Right kidney (tissue), 1 donor: Measurements from ENCODE around the gene RASSF10.
"Not testable (repeated sequence)": the region's sequence is repeated elsewhere in the genome, so short reads cannot be mapped to it uniquely, and the experiment has no call there.

Experiments used
- DNase-seq: peaks from one replicate; pipeline ENCODE4 v3.0.0-alpha.2; 2016

Gene RASSF10

DNA sequence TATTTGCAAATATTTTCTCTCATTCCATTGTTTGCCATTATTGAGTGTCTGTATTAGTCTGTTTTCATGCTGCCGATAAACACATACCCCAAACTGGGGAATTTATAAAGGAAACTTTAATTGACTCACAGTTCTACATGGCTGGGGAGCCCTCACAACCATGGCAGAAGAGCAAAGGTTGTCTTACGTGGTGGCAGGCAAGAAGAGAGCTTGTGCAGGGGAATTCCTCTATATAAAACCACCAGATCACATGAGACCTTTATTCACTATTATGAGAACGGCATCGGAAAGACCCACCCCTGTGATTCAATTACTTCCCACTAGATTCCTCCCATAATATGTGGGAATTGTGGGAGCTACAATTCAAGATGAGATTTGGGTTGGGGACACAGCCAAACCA, 10.2 kb downstream of the RASSF10 start:
- DNase-seq, result no peak

DNA sequence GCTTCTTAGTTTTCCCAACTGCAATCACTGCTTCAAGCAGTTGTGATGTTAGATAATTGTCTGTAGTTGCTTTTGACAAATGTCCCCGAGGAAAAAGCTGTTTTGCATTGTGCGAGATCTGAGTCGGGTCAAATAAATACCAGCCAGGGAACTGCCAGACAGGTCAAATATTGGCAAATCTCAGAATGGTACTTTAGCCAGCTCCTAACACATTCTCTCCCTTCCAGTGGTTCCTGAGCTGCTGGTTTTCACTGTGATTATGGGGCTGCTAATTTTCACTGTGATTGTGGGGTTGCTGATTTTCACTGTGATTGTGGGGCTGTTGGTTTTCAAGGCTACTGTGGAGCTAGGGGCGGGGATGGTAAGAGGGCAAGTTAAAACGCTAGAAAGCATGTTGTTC, 14.3 kb downstream of the RASSF10 start:
- DNase-seq, result no peak

DNA sequence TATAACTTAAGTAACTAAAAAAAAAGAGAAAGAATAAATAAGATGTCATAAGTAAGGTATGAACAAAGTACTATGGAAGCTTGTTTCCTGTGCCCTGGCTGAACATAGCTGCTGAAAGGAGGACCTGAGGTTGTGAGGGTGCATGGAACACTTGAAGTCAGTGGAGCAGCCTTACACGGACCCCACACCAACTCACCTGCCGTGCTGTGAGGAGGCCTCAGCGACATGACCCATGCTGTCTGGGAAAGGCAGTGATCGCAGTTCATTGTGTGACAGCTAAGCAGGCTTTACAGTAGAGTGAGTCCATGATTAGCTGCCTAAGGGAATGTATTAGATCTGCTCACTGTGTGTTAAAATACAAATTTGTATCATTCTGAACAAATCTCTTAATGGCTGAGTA, 17.6 kb downstream of the RASSF10 start:
- DNase-seq, result no peak

DNA sequence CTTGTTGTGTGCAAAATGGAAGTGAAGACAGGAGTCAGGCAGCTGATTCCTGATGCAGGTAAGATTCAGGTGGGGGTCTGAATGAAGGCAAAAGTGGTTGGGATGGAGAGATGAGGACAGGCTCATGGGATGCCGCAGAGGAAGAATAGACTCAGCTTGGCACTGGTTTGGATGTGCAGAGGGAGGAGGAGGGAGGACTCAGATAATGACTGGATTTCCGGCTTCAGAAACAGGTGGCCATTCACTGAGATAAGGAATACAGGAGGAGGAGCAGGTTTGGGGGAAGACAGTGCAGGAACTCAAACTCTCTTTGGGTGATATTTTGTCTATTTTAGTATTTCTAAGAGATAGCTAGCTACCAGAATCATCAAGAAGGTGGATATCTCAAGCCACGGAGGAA, 19.2 kb downstream of the RASSF10 start:
- DNase-seq, result no peak

DNA sequence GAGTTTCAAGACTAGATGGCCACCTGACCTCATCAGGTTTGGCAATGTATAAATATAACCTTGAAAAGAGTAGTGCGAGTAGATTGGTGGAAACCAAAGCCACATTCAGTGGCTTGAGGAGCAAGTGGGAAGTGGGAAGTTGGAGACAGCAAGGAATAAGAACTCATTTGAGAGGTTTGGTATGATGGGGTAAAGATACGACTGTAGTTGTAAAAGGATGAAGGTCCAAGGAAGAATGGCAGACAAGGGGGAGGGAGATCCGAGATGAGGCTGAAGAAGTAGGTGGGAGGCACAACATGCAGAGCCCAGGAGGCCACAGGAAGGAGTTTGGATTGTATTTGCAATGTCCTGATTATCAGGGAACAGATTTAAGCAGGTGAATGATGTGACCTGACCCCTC, 20.8 kb downstream of the RASSF10 start:
- no peak for DNase-seq

DNA sequence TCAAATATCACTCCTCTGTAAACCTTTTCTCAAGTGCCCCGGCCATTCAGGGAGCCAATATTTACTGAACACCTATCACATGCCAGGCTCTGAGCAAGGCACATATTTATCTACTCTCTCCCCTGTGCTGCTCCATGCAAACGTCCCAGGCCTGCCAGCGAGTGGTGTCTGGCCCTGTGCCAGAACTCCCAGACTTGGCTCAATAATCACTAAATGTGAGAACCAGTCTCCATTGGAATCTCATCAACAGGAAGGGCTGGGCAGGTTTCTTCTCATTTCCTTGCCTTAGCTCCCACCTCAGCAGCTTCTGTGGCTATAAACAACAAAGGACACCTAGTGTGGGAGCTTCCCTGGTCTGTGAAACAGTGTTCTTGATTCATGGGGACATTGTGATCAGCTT, 21.7 kb downstream of the RASSF10 start:
- no peak for DNase-seq

DNA sequence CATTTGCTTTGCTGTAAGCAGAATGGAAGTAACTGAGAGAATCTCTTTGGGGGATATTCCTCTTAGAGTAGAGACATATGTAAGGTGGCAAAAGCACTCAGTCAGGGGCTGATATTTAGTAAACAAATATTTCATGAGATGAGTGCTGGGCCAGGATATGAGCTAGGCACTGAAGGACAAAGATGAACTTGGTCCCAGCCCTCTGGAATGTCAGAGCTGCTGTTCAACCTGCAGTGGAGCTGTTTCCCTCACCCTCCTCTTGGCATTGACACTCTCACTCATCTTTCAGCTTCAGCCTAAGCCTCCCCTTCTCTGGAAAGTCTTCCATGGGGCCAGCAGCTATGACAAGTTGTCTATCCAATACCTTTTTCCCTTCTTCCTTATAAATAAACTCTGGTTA, 22.2 kb downstream of the RASSF10 start:
- DNase-seq, result no peak

DNA sequence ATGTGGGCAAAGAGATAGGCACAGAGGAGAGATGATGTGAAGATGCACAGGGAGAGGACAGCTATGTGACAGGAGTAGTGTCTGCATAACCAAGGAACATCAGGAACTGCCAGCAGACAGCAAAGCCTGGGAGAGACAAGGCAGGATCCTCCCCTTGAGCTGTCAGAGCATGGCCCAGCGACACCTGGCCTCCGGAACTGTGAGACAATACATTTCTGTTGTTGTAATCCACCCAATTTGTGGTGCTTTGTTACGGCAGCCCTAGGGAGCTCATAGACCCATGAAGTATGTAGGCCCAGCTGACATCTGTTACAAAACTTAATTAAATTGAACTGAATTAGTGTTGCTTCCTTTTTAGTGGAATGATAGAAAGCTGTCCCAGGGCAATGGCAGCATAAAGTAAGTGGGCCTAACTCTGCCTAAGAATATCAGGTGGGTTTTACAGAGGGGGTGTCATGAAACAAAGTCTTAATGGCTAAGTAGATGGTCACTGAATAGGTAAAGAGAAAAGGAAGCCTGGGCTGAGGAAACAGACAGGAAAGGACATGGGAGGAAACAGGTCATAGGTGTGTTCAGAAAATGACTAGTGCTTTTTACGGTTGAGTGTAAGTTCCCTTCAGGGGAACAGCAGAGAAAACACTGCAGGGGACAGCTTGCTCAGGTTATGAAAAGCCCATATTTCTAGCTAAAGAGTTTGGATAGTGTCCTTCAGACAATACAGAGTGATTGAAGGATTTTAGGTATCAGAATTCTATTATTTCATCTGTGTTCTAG, 24.8 kb downstream of the RASSF10 start:
- DNase-seq, result no peak

DNA sequence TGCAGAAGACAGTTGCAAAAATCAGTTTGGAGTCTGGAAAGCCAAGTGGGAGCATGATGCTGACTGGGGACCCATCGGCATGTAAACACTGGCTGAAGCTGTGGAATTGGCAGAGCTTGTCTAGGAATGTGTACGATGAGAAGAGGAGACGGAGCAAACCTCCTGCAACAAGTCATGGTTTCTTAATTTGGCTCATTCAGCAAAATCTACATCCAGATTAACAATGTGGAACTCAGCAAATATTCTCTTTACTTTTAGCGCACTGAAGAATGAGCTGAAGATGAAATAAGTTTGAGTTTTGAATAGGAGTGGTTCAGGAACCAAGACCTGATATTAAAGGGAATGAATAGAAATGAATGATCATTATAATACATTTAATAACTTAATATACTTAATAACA, 26.6 kb downstream of the RASSF10 start:
- no peak for DNase-seq

DNA sequence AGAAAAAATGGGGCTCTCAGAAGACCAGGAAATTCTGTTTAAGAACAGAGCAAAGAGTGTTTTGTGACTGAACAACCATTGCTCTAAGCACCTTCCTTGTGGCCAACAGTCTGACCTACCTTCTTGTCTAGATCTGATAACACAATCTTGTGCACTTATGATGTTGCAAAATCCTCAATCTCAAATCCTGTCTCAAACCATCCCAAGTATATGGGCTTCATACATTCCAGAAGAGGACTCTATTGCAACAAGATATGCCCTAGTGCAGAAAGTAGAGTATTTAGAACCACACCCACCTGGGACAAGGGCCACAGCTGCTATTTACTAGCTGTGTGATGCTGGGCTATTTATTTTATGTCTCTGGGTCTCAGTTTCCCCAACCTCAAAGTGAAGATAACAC, 27.1 kb downstream of the RASSF10 start:
- no peak for DNase-seq

DNA sequence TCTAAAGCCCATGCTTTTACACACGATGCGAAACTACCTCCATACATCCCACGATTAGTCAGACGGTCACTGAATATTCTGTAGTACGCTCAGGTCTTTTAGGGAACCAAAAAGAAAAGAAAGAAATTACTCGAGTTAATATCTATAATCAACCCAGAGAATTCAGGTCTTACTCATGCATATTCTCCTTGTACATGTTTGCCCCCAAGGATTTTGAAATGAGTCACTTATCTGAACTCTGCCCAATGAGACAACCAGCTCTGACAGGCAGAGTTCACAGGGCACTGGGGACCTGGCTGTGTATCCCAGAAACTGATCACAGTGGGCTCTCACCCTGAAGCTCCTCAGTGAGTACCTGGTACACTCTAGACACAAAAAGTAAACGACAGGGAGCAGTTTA, 29.2 kb downstream of the RASSF10 start:
- DNase-seq, result no peak

DNA sequence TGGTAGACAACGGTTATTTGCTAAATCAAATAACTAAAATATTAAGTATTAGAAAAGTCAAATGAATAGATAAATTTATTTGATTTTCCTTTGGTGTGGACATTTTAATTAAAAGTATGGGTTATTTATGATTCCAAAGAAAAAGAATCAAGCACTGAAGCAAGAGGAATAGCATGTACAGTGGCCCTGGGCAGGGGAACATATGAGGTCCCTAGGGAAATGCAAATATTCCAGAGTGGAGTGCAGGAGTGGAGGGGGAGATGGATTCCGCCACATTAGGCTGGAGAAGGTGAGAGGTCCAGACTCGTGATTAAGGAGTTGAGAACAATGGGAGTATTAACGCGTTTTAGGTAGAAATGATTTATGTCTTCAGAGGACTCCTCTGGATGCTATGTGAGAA, 30.0 kb downstream of the RASSF10 start:
- no peak for DNase-seq

DNA sequence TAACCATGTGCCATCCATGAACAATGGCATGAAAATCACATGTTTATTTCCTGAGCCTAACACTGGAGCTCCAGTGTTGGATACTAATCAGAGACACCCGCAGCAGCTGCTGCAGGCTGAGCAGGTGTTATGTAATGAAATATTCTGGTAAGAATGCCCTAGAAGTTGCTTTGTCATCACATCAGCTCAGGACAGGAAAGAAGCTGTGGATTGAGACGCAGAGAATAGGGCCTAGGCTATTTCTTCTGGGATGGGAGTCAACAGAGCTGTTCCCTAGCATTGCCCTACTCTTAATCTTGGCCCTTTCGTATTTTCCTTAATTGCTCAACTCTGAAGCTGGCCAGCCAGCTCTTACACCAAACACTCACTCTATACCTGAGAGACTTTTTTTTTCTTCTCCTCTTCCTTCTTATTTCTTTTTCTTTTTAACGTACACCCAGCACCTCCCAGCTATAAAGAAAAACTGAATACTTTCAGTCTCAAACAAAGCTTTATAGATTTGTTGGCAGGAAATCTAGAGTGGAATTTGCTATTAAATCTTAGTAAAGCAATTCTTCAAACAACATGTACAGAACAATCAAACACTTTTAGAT, 31.9 kb downstream of the RASSF10 start:
- no peak for DNase-seq

DNA sequence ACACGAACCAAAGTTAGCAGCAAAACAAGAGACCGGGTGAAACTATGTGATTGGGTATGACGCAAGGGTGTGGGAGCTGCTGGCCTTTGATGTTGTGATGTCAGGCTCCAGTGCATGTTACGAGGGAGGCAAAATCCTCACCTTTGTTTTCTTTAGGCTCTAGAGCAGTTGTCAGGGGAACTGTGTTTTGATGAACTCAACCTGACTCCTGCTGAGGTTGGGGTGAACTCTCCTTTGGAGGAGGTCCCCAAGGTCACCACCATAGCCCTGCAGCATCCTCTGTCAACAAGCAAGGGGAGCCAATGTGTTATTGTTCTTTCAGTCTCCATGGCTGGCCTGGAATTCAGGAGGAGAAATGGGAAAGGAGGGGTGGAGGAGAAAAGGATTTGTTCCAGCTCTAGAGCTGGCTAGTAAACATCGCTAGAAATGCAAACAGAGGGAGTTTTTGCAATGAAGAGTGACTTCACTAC, 33.8 kb downstream of the RASSF10 start:
- no peak for DNase-seq

DNA sequence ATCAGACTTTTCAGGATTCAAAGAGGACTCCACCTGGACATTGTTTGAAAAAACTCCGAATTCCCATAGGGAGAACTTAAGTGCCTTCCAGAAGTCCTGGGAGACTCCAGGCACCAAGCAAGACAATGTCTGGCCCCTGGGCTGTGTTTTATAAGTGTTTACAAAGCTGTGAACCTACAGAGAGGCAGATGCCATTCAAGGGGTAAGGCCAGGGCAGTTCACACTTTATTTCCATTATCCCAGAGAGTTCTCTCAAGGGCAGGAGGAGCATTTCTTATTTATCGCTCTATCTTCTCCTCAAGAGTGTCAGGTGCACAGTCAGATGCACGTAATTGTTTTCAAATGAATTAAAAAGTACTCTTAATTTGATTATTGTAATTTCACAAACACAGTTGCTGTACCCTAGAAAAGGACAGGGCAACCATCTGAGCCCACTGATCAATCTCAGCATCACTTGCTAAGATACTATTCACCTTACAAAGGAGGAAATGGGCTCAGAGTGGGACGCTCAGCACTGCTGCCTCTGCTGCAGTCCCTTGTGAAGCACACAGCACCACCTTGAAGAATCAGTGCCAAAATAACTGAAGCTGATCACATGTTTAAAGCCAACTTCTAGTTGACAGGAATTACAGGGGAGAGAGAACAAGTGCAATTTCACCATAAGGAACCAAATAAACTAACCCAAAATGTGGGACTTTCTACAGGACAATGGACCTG, 35.0 kb downstream of the RASSF10 start:
- no peak for DNase-seq

DNA sequence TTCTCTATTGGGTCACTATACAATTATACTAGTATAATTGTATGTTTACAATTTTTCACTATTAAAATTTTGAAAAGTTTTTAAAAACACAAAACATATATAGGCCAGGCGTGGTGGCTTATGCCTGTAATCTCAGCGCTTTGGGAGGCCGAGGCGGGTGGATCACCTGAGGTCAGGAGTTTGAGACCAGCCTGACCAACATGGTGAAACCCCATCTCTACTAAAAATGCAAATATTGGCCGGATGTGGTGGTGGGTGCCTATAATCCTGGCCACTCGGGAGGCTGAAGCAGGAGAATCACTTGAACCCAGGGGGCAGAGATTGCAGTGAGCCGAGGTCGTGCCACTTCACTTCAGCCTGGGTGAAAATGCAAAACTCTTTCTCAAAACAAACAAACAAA, 36.0 kb downstream of the RASSF10 start:
- not testable (repeated sequence) for DNase-seq

DNA sequence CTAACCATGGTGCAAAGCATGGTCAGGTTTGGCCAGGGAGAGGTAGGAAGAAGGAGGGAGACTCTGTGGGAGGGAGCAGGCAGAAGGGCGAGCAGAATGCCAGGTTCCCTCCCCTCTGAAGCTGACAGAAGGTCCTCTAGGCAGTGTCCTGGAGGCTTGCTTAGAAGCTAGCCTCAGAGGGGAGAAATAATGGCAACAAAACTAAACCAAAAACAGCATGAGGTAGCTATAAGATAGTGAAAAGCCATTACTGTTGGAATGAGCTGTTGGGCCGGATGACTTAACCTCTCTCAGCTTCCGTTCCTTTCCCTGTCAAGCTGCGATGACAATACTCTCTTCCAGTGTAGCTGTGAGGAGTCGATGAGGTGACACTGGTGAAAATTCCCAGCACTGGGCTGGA, 36.6 kb downstream of the RASSF10 start:
- DNase-seq, result no peak

DNA sequence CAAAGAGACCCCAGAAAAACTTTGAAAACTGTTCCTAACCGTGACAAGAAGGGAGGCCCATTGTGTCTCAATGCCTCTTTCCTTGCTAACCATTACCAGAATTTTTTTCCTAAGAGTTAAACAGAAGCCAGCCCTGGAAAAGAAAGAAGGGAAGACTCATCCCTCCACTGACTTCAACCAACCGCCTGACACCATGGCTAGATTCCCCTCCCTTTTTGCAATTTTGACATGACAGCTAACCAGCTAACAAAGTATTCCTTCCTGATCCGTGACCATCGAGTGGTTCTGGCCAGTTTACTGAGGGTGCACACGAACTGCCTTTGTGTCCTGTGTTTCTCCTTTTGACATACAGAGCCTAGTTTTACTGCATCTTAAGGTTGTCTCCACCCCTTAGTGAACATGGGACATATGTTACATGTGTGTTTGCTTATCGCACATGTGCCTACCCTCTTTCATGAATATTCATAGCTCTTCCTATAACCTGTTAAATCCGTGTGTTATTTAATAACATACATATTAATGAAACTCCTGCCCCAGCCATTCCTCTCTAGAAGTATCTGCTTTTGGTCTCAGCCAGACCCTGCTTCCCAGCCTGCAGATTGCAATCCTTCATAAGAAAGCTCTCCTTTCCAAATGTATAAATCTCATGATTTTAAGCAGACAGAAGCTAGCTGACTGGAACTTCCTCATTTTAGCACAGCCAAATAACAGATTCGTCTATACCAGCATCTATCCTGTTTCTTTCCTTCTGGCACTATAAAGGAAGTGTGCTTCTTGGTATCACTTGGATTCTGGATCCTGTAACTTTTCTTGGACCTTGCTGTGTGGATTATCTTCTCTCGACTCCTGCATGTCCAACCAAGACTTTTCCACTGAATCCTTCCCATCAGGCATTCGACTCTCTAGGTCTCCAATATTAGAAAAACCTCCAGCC, 37.8 kb downstream of the RASSF10 start:
- DNase-seq, result no peak

DNA sequence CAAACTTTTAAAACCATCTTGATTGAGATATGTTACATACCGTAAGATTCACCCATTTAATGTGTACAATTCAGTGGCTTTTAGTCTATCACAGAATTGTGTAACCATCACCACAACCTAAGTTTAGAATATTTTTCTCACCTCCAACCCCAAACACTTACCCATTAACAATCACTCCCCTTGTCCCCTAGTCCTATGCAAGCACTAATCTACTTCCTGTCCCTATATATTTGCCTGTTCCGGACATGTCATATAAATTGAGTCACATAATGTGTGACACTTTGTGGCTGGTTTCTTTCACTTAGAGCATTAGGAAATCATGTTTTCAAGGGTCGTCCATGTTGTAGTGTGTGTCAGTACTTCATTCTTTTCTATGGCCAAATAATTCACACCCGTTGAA, 38.8 kb downstream of the RASSF10 start:
- no peak for DNase-seq

DNA sequence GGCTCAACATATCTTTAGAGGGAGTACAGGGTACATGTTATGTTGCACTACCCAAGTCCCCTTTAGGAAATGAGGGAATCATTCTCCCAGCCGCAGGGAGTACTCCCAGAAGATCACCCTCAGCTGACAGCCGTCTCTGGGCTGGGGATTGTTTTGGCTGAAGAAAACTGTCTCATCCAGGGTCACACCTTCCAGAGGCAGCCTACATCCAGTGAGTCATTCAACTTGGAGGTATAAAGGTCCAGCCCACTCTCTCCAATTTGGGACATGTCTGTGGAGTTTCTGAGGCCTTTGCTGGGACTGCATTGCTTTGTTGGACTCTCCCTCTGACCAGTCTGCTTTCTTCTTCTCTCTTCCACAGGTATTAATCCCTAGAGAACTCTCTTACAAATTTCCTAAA, 42.1 kb downstream of the RASSF10 start:
- no peak for DNase-seq

DNA sequence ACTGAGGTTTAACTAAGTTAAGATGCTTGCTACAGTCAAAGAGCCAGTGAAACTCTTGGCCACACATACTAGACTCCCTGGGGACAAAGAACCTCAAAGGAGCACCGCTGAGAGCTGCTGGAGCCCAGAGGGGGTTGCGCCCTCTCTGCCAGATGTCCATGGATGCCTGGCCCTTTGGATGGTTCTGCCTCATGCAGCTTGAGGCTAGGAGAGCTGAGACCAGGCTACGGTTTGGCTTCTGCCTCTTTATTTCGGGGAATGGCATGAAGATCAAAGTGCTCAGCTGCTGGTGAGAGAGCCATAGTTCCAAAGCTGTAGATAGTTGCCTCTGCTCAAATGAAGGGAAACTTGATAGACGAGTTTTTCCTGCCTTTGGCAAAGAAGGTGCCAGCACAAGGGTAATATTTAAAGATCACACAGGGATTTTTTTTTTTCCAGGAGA, 43.0 kb downstream of the RASSF10 start:
- DNase-seq, result no peak

DNA sequence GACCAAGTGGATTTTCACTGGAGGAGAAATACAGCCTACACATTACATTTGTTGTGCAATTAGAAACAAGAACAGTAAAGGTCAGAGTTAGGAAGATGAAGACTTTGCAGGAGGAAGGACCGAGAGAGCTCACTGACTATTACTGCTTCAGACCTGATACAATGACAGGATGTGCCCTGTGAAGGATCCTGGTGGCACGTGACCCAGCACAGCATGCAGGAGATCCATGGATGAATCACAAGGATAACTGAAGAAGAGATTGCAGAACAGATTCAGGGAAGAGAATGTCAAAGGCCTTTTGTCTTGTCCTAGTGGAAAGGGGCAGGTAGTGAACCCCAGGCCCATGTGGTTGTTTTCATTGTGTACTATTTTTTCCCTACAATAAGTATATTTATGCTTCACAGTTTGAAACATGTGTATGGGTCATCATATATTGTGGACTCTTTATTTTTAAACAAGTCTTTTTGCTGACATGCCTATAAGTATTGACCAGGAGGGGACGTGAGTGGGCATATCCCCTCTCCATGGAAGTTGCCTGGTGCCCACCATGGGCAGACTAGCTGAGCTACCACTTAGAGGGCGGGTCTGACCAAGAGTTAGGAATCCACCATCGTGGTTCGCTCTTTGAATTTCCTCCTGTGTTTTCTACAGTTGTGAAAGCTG, 44.3 kb downstream of the RASSF10 start:
- no peak for DNase-seq
